ENCODE measurements around the gene PSAT1.

PSAT1 gene

GRCh38 chr9:78314953-78315870, 18.3 kb downstream of the PSAT1 start:
- H3K36me3 ChIP-seq (ENCODE audit: control insufficient read depth in 4 of 4, insufficient read depth in 4 of 4, low read length in 3 of 4), result peaks cover 0 to 43% (median 12%) of the 10 kb centered on the region in 4 experiments
- peak in 2 of 3 donors; percentile 31 to 38 for DNase-seq
- CTCF ChIA-PET, result interaction anchor here (1.0 to 1.5 kb wide), 3 partner anchors 10 to 53 kb away, joined by 3 to 4 read pairs (median 3); no protein-coding TSS in a partner anchor

GRCh38 chr9:78316166-78316892, 19.4 kb downstream of the PSAT1 start:
- DNase-seq, result no peak
- H3K27ac ChIP-seq (ENCODE audit: insufficient read depth in 1 of 2, low read depth in 1 of 2, low read length in 2 of 2, poor library complexity in 1 of 2, severe bottlenecking in 2 of 2), result no peak overlapping the region
- peaks cover 0 to 11% (median 8%) of the 10 kb centered on the region in 4 experiments for H3K4me1 ChIP-seq (ENCODE audit: control extremely low read depth in 1 of 4, control insufficient read depth in 4 of 4, insufficient read depth in 4 of 4, low read length in 3 of 4)
- no peaks in the 10 kb centered on the region for H3K27me3 ChIP-seq (replicated peaks in 2 of 5; ENCODE audit: control insufficient read depth in 4 of 5, insufficient read depth in 5 of 5, low read length in 4 of 5)
- no peak overlapping the region for H3K4me3 ChIP-seq (ENCODE audit: control insufficient read depth in 1 of 7, extremely low read depth in 1 of 7, insufficient read depth in 4 of 7, low read depth in 2 of 7, low read length in 6 of 7)
- 100% methylated on average over 8 of the region's 11 CpGs for WGBS (ENCODE audit: insufficient coverage)
- no peaks in the 10 kb centered on the region for H3K9me3 ChIP-seq (ENCODE audit: control extremely low read depth in 1 of 5, control insufficient read depth in 4 of 5, insufficient read depth in 2 of 5, low read depth in 1 of 5, low read length in 4 of 5)
- CTCF ChIA-PET, result interaction anchor here (1.0 to 1.5 kb wide), 3 partner anchors 11 to 52 kb away, joined by 3 to 4 read pairs (median 3); no protein-coding TSS in a partner anchor
- H3K36me3 ChIP-seq (ENCODE audit: control insufficient read depth in 4 of 4, insufficient read depth in 4 of 4, low read length in 3 of 4), result peaks cover 0 to 45% (median 12%) of the 10 kb centered on the region in 4 experiments
- POLR2A ChIA-PET, result no interaction called here

More at GRCh38 chr9:78314953-78315870, 18.3 kb downstream of the PSAT1 start:
- no peaks in the 10 kb centered on the region for H3K27me3 ChIP-seq (replicated peaks in 2 of 5; ENCODE audit: control insufficient read depth in 4 of 5, insufficient read depth in 5 of 5, low read length in 4 of 5)
- WGBS (ENCODE audit: insufficient coverage), result 70% methylated on average over 6 of the region's 8 CpGs
- POLR2A ChIA-PET, result no interaction called here
- no peak overlapping the region for H3K4me3 ChIP-seq (ENCODE audit: control insufficient read depth in 1 of 7, extremely low read depth in 1 of 7, insufficient read depth in 4 of 7, low read depth in 2 of 7, low read length in 6 of 7)
- H3K9me3 ChIP-seq (ENCODE audit: control extremely low read depth in 1 of 5, control insufficient read depth in 4 of 5, insufficient read depth in 2 of 5, low read depth in 1 of 5, low read length in 4 of 5), result no peaks in the 10 kb centered on the region
- H3K27ac ChIP-seq (ENCODE audit: insufficient read depth in 1 of 2, low read depth in 1 of 2, low read length in 2 of 2, poor library complexity in 1 of 2, severe bottlenecking in 2 of 2), result no peak overlapping the region
- peaks cover 0 to 11% (median 8%) of the 10 kb centered on the region in 4 experiments for H3K4me1 ChIP-seq (ENCODE audit: control extremely low read depth in 1 of 4, control insufficient read depth in 4 of 4, insufficient read depth in 4 of 4, low read length in 3 of 4)

DNA sequence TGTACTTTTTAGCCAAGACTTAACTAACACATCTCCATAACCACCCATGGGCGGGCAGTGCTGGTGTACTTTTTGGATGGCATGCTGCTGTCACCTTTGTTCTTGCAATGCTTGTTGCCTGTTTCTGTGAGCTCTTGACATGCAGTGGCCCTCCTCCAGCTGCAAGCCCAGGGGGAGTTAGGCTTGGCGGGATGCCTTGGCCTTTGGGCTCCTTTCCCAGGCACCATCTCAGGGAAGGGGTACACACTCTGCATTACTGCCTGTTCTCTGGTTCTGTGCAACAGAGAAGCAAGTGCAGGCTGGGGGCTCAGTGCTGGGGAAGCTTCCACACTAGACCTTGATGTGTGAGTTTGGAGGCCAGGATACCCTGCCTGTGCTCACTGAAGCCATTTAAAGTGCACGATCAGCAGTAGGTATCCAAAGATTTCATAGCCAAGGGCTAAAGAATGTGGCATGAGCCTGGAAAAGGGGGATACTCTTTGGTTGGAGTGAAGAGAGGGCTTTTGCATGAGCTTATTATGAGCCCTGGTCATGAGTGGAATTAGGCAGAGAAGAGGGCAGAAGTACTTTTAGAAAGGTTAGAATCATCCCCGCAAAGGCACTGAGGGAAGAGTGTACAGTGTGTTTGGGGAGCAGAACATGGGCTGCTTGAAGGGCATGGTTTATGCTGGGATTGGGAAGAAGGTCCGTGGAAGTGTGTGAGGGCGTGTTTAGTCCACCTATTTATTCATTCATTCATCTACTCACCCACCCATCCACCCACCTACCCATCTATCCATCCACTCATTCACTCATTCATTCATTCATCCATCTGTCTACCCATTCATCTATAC, 22.5 kb downstream of the PSAT1 start:
- 94% methylated on average over 4 of the region's 6 CpGs for whole genome bisulfite sequencing (ENCODE audit: insufficient coverage)
- peaks cover 0 to 18% (median 10%) of the 10 kb centered on the region in 4 experiments for H3K4me1 ChIP-seq (ENCODE audit: control extremely low read depth in 1 of 4, control insufficient read depth in 4 of 4, insufficient read depth in 4 of 4, low read length in 3 of 4)
- no peak for DNase-seq
- H3K27me3 ChIP-seq (replicated peaks in 2 of 5; ENCODE audit: control insufficient read depth in 4 of 5, insufficient read depth in 5 of 5, low read length in 4 of 5), result no peaks in the 10 kb centered on the region
- peaks cover 0 to 54% (median 11%) of the 10 kb centered on the region in 4 experiments for H3K36me3 ChIP-seq (ENCODE audit: control insufficient read depth in 4 of 4, insufficient read depth in 4 of 4, low read length in 3 of 4)
- H3K9me3 ChIP-seq (ENCODE audit: control extremely low read depth in 1 of 5, control insufficient read depth in 4 of 5, insufficient read depth in 2 of 5, low read depth in 1 of 5, low read length in 4 of 5), result no peaks in the 10 kb centered on the region
- ChIA-PET CTCF (no interaction called here), POLR2A (no interaction called here)
- H3K4me3 ChIP-seq (ENCODE audit: control insufficient read depth in 1 of 7, extremely low read depth in 1 of 7, insufficient read depth in 4 of 7, low read depth in 2 of 7, low read length in 6 of 7), result no peak overlapping the region
- H3K27ac ChIP-seq (ENCODE audit: insufficient read depth in 1 of 2, low read depth in 1 of 2, low read length in 2 of 2, poor library complexity in 1 of 2, severe bottlenecking in 2 of 2), result no peak overlapping the region

GRCh38 chr9:78320030-78320693, 23.2 kb downstream of the PSAT1 start:
- CTCF ChIA-PET, result no interaction called here
- peaks cover 0 to 50% (median 11%) of the 10 kb centered on the region in 4 experiments for H3K36me3 ChIP-seq (ENCODE audit: control insufficient read depth in 4 of 4, insufficient read depth in 4 of 4, low read length in 3 of 4)
- WGBS (ENCODE audit: insufficient coverage), result 92% methylated on average over 3 of the region's 4 CpGs

DNA sequence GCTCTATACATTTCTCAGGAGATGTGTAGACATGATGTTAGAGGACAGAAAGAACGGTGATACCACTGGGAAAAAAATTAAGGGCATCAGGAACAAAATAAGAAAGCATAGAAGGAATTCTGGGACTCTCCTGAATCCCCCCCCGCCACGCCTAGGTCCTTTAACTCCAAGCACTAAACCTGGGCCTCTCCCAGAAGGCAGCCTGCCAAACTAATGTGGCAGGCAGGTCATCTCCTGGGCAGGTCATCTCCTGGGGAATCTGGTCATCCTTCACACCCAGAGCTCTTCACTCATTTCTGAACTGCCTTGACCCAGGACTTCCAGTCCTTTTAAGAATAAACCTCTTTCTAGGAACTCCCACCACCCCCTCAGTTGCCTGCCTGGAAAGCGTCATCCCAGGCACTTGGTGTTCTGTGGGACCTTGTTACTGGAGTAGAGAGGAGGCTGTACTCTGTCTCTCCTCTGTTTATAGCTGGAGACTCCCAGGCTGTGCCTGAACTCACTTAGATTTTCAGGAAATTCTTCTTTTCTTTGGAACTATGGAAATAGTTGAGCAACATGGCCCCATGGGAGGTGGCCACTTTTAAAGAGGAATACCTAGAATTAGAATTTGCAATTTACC, 24.1 kb downstream of the PSAT1 start:
- Histone ChIP-seq H3K36me3 (ENCODE audit: control insufficient read depth in 4 of 4, insufficient read depth in 4 of 4, low read length in 3 of 4) (peaks cover 0 to 49% (median 11%) of the 10 kb centered on the region in 4 experiments), H3K9me3 (ENCODE audit: control extremely low read depth in 1 of 5, control insufficient read depth in 4 of 5, insufficient read depth in 2 of 5, low read depth in 1 of 5, low read length in 4 of 5) (no peaks in the 10 kb centered on the region), H3K27me3 (replicated peaks in 2 of 5; ENCODE audit: control insufficient read depth in 4 of 5, insufficient read depth in 5 of 5, low read length in 4 of 5) (no peaks in the 10 kb centered on the region), H3K4me1 (ENCODE audit: control extremely low read depth in 1 of 4, control insufficient read depth in 4 of 4, insufficient read depth in 4 of 4, low read length in 3 of 4) (peaks cover 0 to 13% (median 10%) of the 10 kb centered on the region in 4 experiments), H3K27ac (ENCODE audit: insufficient read depth in 1 of 2, low read depth in 1 of 2, low read length in 2 of 2, poor library complexity in 1 of 2, severe bottlenecking in 2 of 2) (no peak overlapping the region), H3K4me3 (ENCODE audit: control insufficient read depth in 1 of 7, extremely low read depth in 1 of 7, insufficient read depth in 4 of 7, low read depth in 2 of 7, low read length in 6 of 7) (no peak overlapping the region)
- DNase-seq, result no peak
- POLR2A ChIA-PET, result no interaction called here
- CTCF ChIA-PET, result no interaction called here
- 93% methylated on average over 3 of the region's 4 CpGs for WGBS (ENCODE audit: insufficient coverage)

More at GRCh38 chr9:78320030-78320693, 23.2 kb downstream of the PSAT1 start:
- no peaks in the 10 kb centered on the region for H3K27me3 ChIP-seq (replicated peaks in 2 of 5; ENCODE audit: control insufficient read depth in 4 of 5, insufficient read depth in 5 of 5, low read length in 4 of 5)
- H3K27ac ChIP-seq (ENCODE audit: insufficient read depth in 1 of 2, low read depth in 1 of 2, low read length in 2 of 2, poor library complexity in 1 of 2, severe bottlenecking in 2 of 2), result no peak overlapping the region
- H3K9me3 ChIP-seq (ENCODE audit: control extremely low read depth in 1 of 5, control insufficient read depth in 4 of 5, insufficient read depth in 2 of 5, low read depth in 1 of 5, low read length in 4 of 5), result no peaks in the 10 kb centered on the region
- POLR2A ChIA-PET, result no interaction called here
- H3K4me1 ChIP-seq (ENCODE audit: control extremely low read depth in 1 of 4, control insufficient read depth in 4 of 4, insufficient read depth in 4 of 4, low read length in 3 of 4), result peaks cover 0 to 15% (median 11%) of the 10 kb centered on the region in 4 experiments
- DNase-seq, result no peak
- no peak overlapping the region for H3K4me3 ChIP-seq (ENCODE audit: control insufficient read depth in 1 of 7, extremely low read depth in 1 of 7, insufficient read depth in 4 of 7, low read depth in 2 of 7, low read length in 6 of 7)

GRCh38 chr9:78321505-78321904, 24.6 kb downstream of the PSAT1 start:
- Histone ChIP-seq H3K4me3 (ENCODE audit: control insufficient read depth in 1 of 7, extremely low read depth in 1 of 7, insufficient read depth in 4 of 7, low read depth in 2 of 7, low read length in 6 of 7) (no peak overlapping the region), H3K9me3 (ENCODE audit: control extremely low read depth in 1 of 5, control insufficient read depth in 4 of 5, insufficient read depth in 2 of 5, low read depth in 1 of 5, low read length in 4 of 5) (no peaks in the 10 kb centered on the region), H3K4me1 (ENCODE audit: control extremely low read depth in 1 of 4, control insufficient read depth in 4 of 4, insufficient read depth in 4 of 4, low read length in 3 of 4) (peaks cover 0 to 13% (median 10%) of the 10 kb centered on the region in 4 experiments), H3K27ac (ENCODE audit: insufficient read depth in 1 of 2, low read depth in 1 of 2, low read length in 2 of 2, poor library complexity in 1 of 2, severe bottlenecking in 2 of 2) (no peak overlapping the region), H3K27me3 (replicated peaks in 2 of 5; ENCODE audit: control insufficient read depth in 4 of 5, insufficient read depth in 5 of 5, low read length in 4 of 5) (no peaks in the 10 kb centered on the region), H3K36me3 (ENCODE audit: control insufficient read depth in 4 of 4, insufficient read depth in 4 of 4, low read length in 3 of 4) (peaks cover 0 to 46% (median 11%) of the 10 kb centered on the region in 4 experiments)
- no peak for DNase-seq
- WGBS (ENCODE audit: insufficient coverage), result over 99% methylated on average over 7 of the region's 7 CpGs
- CTCF ChIA-PET, result no interaction called here
- POLR2A ChIA-PET, result no interaction called here
